ENCODE data around the gene WDR64. TPM values are rescaled to one million over a fixed set of nuclear protein-coding genes. Genes with fewer than 3 reads are reported as not detected.

WDR64 gene
- total and polyA plus RNA-seq, 2 of the 4 experiments (the other 2 are of a cell fraction) = not detected

DNA sequence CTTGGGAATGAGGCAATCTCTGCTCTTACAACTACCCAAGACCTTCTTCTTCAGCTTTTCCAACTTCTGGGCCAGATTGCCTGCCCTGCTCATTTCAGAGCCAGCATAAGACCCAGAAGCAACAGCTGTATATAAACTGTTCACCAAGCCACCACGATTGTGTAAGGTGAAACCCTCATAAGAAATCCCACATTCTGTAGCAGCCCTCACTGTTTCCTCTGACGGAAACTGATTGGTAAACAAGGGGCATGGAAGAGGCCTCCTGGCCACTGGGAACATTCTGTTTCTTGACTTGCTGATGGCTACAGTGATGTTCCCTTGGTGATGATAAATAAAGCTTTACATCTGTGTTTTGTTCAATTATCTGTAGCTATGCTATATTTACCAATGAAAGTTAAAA is 156.2 kb downstream of the WDR64 start:
- Histone ChIP-seq H2BK5ac (ENCODE audit: low read depth, low read length, poor library complexity, severe bottlenecking) (no peak overlapping the region), H3K9me1 (ENCODE audit: insufficient read depth, low read length) (0 out of 2 replicates have a peak, but pooled peaks cover 4% of the 10 kb centered on the region), H2BK20ac (ENCODE audit: low read depth, low read length) (no peak overlapping the region), H3K4me2 (ENCODE audit: low read depth, low read length) (no peak overlapping the region), H3K14ac (replicated peaks; ENCODE audit: low read depth, low read length) (no peak overlapping the region), H3K23ac (ENCODE audit: low read depth, low read length) (no peak overlapping the region), H3K79me1 (ENCODE audit: low read depth in 1 of 2, low read length in 2 of 2) (no peaks in the 10 kb centered on the region), H3K27me3 (ENCODE audit: control insufficient read depth, insufficient read depth, low read length) (no peaks in the 10 kb centered on the region), H4K20me1 (ENCODE audit: insufficient read depth, low read length) (no peaks in the 10 kb centered on the region), H2AK9ac (replicated peaks; ENCODE audit: low read depth, low read length, poor library complexity) (no peak overlapping the region), H3K4ac (ENCODE audit: low read depth, low read length) (no peak overlapping the region; the same call in 1 of the 2 replicates), H3K27ac (ENCODE audit: insufficient read depth, low read length) (no peak overlapping the region), H3K4me1 (ENCODE audit: control insufficient read depth, insufficient read depth, low read length) (no peaks in the 10 kb centered on the region), H3K9me3 (ENCODE audit: control insufficient read depth, insufficient read depth, low read length) (no peaks in the 10 kb centered on the region), H2BK120ac (ENCODE audit: low read depth, low read length) (no peak overlapping the region), H3K4me3 (ENCODE audit: insufficient read depth, low read depth, low read length) (no peak overlapping the region), H2BK15ac (ENCODE audit: low read depth, low read length) (no peak overlapping the region), H3K18ac (ENCODE audit: low read depth, low read length) (no peak overlapping the region; the same call in 1 of the 2 replicates), H4K8ac (ENCODE audit: low read depth in 2 of 2, low read length in 2 of 2) (0 out of 4 replicates have a peak overlapping the region, but pooled peaks of 1 of the 2 experiments have one; percentile 22), H3K36me3 (ENCODE audit: control insufficient read depth, insufficient read depth, low read length) (no peaks in the 10 kb centered on the region), H3K9ac (ENCODE audit: low read depth, low read length) (no peak overlapping the region), H4K5ac (ENCODE audit: low read depth, low read length) (no peak overlapping the region), H4K91ac (ENCODE audit: insufficient read depth, low read depth, low read length) (peak overlapping the region; percentile 38; the same call in 1 of the 2 replicates), H2AFZ (replicated peaks; ENCODE audit: low read length, poor library complexity) (no peak overlapping the region), H3K56ac (ENCODE audit: extremely low read depth, insufficient read depth, low read length) (no peak overlapping the region), H2AK5ac (ENCODE audit: low read depth, low read length) (no peak overlapping the region)
- ATAC-seq (ENCODE audit: low read depth) (peak; percentile 16; the same call in 1 of the 2 replicates), DNase-seq (peak; percentile 17)
- dilution Hi-C loops (cut with HindIII; ENCODE audit: low sequenced_read_pairs, unreplicated experiment) (no loop called here), in situ Hi-C loops (cut with MboI; ENCODE audit: low sequenced_read_pairs) (no loop called here), intact Hi-C loops (cut with micrococcal nuclease) (no loop called here)
- no TSS peak for BruUV-seq (replicated peaks)
- TF ChIP-seq FOS (IDR thresholded peaks at IDR 0.05; ENCODE audit: low read depth, low read length) = no peak
- TF ChIP-seq CHD1 (IDR thresholded peaks at IDR 0.05; ENCODE audit: low read depth, low read length) = no peak
- no peak for TF ChIP-seq RCOR1 (IDR thresholded peaks at IDR 0.05; ENCODE audit: insufficient replicate concordance, low read length)
- TF ChIP-seq BHLHE40 (IDR thresholded peaks at IDR 0.05; ENCODE audit: low read depth, low read length) = no peak
- TF ChIP-seq MAFK (IDR thresholded peaks at IDR 0.05; ENCODE audit: low read depth, low read length) = no peak
- TF ChIP-seq, protein P1, sequence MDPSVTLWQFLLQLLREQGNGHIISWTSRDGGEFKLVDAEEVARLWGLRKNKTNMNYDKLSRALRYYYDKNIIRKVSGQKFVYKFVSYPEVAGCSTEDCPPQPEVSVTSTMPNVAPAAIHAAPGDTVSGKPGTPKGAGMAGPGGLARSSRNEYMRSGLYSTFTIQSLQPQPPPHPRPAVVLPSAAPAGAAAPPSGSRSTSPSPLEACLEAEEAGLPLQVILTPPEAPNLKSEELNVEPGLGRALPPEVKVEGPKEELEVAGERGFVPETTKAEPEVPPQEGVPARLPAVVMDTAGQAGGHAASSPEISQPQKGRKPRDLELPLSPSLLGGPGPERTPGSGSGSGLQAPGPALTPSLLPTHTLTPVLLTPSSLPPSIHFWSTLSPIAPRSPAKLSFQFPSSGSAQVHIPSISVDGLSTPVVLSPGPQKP (IDR thresholded peaks at IDR 0.05; ENCODE audit: borderline replicate concordance, low read depth, low read length) = no peak
- no peak for TF ChIP-seq MXI1 (IDR thresholded peaks at IDR 0.05; ENCODE audit: borderline replicate concordance, low read depth, low read length)
- TF ChIP-seq, protein P2, sequence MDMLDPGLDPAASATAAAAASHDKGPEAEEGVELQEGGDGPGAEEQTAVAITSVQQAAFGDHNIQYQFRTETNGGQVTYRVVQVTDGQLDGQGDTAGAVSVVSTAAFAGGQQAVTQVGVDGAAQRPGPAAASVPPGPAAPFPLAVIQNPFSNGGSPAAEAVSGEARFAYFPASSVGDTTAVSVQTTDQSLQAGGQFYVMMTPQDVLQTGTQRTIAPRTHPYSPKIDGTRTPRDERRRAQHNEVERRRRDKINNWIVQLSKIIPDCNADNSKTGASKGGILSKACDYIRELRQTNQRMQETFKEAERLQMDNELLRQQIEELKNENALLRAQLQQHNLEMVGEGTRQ (IDR thresholded peaks at IDR 0.05; ENCODE audit: low read depth, low read length) = no peak
- TF ChIP-seq CEBPB (IDR thresholded peaks at IDR 0.05; ENCODE audit: low read depth, low read length) = no peak
- TF ChIP-seq, protein P3, sequence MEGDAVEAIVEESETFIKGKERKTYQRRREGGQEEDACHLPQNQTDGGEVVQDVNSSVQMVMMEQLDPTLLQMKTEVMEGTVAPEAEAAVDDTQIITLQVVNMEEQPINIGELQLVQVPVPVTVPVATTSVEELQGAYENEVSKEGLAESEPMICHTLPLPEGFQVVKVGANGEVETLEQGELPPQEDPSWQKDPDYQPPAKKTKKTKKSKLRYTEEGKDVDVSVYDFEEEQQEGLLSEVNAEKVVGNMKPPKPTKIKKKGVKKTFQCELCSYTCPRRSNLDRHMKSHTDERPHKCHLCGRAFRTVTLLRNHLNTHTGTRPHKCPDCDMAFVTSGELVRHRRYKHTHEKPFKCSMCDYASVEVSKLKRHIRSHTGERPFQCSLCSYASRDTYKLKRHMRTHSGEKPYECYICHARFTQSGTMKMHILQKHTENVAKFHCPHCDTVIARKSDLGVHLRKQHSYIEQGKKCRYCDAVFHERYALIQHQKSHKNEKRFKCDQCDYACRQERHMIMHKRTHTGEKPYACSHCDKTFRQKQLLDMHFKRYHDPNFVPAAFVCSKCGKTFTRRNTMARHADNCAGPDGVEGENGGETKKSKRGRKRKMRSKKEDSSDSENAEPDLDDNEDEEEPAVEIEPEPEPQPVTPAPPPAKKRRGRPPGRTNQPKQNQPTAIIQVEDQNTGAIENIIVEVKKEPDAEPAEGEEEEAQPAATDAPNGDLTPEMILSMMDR (conservative IDR thresholded peaks at IDR 0.05; ENCODE audit: low read depth, low read length) = no peak
- no peak for TF ChIP-seq NFE2L2 (IDR thresholded peaks at IDR 0.05; ENCODE audit: low read depth, low read length)
- no peak for TF ChIP-seq SMC3 (IDR thresholded peaks at IDR 0.05; ENCODE audit: low read depth, low read length)
- CTCF ChIA-PET = interaction anchor here (1.2 to 1.8 kb wide), 3 partner anchors 8 to 23 kb away, joined by 3 to 5 read pairs (median 4); no protein-coding TSS in a partner anchor
- WGBS, 2 experiments (ENCODE audit: extremely low coverage in 2 of 2, insufficient read length in 1 of 2) = no CpG with 5 or more reads among the region's 2 CpGs
- POLR2A ChIA-PET (ENCODE audit: unreplicated experiment) = no interaction called here
